HepG2 (cell line): ENCODE data around the gene NINL. TPM values are rescaled to one million over a fixed set of nuclear protein-coding genes. Genes with fewer than 3 reads are reported as not detected.

ENCODE experiments used
- ATAD3A ChIP-seq: sonication (generic); formaldehyde crosslinking; IDR thresholded peaks from 2 replicates; pipeline ENCODE4 v1.4.0; 2020; ENCODE audit warnings: missing genetic modification reagents
- ATF1 ChIP-seq: IDR thresholded peaks from 2 replicates; pipeline ENCODE4 v1.6.1; 2016; ENCODE audit warnings: mild to moderate bottlenecking, control low read depth
- GTF2F1 ChIP-seq: fragments of 150-350 bp; IDR thresholded peaks from 2 replicates; pipeline ENCODE4 v1.6.1; 2014; ENCODE audit warnings: low read length
- HNRNPK ChIP-seq: fragments of 200-400 bp; formaldehyde crosslinking; IDR thresholded peaks from 2 replicates; pipeline ENCODE4 v1.6.1; 2018; ENCODE audit warnings: low read length, low read depth, moderate library complexity, mild to moderate bottlenecking; ENCODE audit not compliant: poor library complexity, severe bottlenecking
- HOXA9 ChIP-seq: sonication (generic); formaldehyde crosslinking; IDR thresholded peaks from 2 replicates; pipeline ENCODE4 v1.8.1; 2022; ENCODE audit warnings: missing genetic modification reagents, mild to moderate bottlenecking, moderate library complexity, borderline replicate concordance
- MZF1 ChIP-seq: sonication (generic); formaldehyde crosslinking; IDR thresholded peaks from 2 replicates; pipeline ENCODE4 v1.8.1; 2023; ENCODE audit warnings: mild to moderate bottlenecking, missing genetic modification reagents, borderline replicate concordance
- NR2C2 ChIP-seq: sonication (generic); formaldehyde crosslinking; IDR thresholded peaks from 2 replicates; pipeline ENCODE4 v1.4.0; 2020; ENCODE audit warnings: missing genetic modification reagents, mild to moderate bottlenecking, moderate library complexity, borderline replicate concordance
- RFX3 ChIP-seq: IDR thresholded peaks from 2 replicates; pipeline ENCODE4 v1.6.1; 2016; ENCODE audit warnings: missing biosample characterization, missing genetic modification reagents
- RXRB ChIP-seq: IDR thresholded peaks from 2 replicates; pipeline ENCODE4 v1.6.1; 2016; ENCODE audit warnings: borderline replicate concordance, missing genetic modification reagents, missing compliant biosample characterization
- SNAPC2 ChIP-seq: sonication (generic); formaldehyde crosslinking; IDR thresholded peaks from 2 replicates; pipeline ENCODE4 v1.8.1; 2022; ENCODE audit warnings: mild to moderate bottlenecking, missing genetic modification reagents
- SOX6 ChIP-seq, 2 experiments: fragments of 450-650 bp in 1 of 2; sonication (generic) in 1 of 2; formaldehyde crosslinking in 1 of 2; IDR thresholded peaks; 2 replicates each; pipeline versions ENCODE4 v1.4.0 to v1.6.1; 2017 to 2020; ENCODE audit warnings: antibody characterized with exemption in 1 of 2, mild to moderate bottlenecking in 1 of 2, missing genetic modification reagents in 1 of 2
- SP5 ChIP-seq: IDR thresholded peaks from 2 replicates; pipeline ENCODE4 v1.6.1; 2016; ENCODE audit warnings: low read depth, borderline replicate concordance
- SUZ12 ChIP-seq: fragments of 150-350 bp; IDR thresholded peaks from 2 replicates; pipeline ENCODE4 v1.6.1; 2014; ENCODE audit warnings: low read depth, low read length
- TBX2 ChIP-seq: sonication (generic); formaldehyde crosslinking; IDR thresholded peaks from 2 replicates; pipeline ENCODE4 v1.5.0; 2020; ENCODE audit warnings: missing genetic modification reagents, mild to moderate bottlenecking, borderline replicate concordance
- ZC3H13 ChIP-seq: sonication (generic); formaldehyde crosslinking; IDR thresholded peaks from 2 replicates; pipeline ENCODE4 v1.8.1; 2023; ENCODE audit warnings: mild to moderate bottlenecking, missing genetic modification reagents, moderate library complexity
- ZNF180 ChIP-seq: sonication (generic); formaldehyde crosslinking; IDR thresholded peaks from 2 replicates; pipeline ENCODE4 v1.4.0; 2020; ENCODE audit warnings: low read depth, missing genetic modification reagents, borderline replicate concordance
- ZNF264 ChIP-seq: sonication (generic); formaldehyde crosslinking; IDR thresholded peaks from 2 replicates; pipeline ENCODE4 v1.4.0; 2020; ENCODE audit warnings: missing genetic modification reagents
- ZNF343 ChIP-seq: sonication (generic); formaldehyde crosslinking; IDR thresholded peaks from 2 replicates; pipeline ENCODE4 v1.4.0; 2020; ENCODE audit warnings: mild to moderate bottlenecking, missing genetic modification reagents
- polyA plus RNA-seq, 8 experiments: library from polyadenylated mRNA; depleted of rRNA in 3 of 8; stranded (reverse) in 7 of 8; unstranded in 1 of 8; fragments of >200 nt; fragmentation: Illumina TruSeq in 4 of 8; extraction: Trizol in 4 of 8; gene quantifications; 2 replicates each; pipeline versions ENCODE4 v1.2.1 to v1.2.3, GENCODE V29; 2011 to 2016; ENCODE audit warnings: low read depth in 4 of 8, missing spikeins in 1 of 8, mixed read lengths in 1 of 8; ENCODE audit not compliant: insufficient read depth in 1 of 8
- total RNA-seq, 5 experiments: library from RNA; depleted of rRNA; stranded (reverse); fragments of >200 nt; fragmentation: Illumina TruSeq; extraction: Trizol; gene quantifications; 2 replicates each; pipeline ENCODE4 v1.2.3, GENCODE V29; 2016; ENCODE audit warnings: low read depth in 1 of 5
- TF ChIP-seq, protein P1 (sequence below): sonication (generic); formaldehyde crosslinking; IDR thresholded peaks from 2 replicates; pipeline ENCODE4 v1.4.0; 2020; ENCODE audit warnings: low read depth, missing genetic modification reagents
- TF ChIP-seq, protein P2 (sequence below): sonication (generic); formaldehyde crosslinking; IDR thresholded peaks from 2 replicates; pipeline ENCODE4 v1.5.1; 2020; ENCODE audit warnings: mild to moderate bottlenecking, moderate library complexity, missing genetic modification reagents
- TF ChIP-seq, protein P3 (sequence below): sonication (generic); formaldehyde crosslinking; IDR thresholded peaks from 2 replicates; pipeline ENCODE4 v1.4.0; 2020; ENCODE audit warnings: missing genetic modification reagents
- TF ChIP-seq, protein P4 (sequence below): sonication (generic); formaldehyde crosslinking; IDR thresholded peaks from 2 replicates; pipeline ENCODE4 v1.4.0; 2020; ENCODE audit warnings: missing genetic modification reagents, borderline replicate concordance

The NINL gene
- total and polyA plus RNA-seq, 2 of the 13 experiments (the other 11 are each of a cell fraction or from before 2014, with no cell fraction given): 32.3 to 34.3 TPM

DNA sequence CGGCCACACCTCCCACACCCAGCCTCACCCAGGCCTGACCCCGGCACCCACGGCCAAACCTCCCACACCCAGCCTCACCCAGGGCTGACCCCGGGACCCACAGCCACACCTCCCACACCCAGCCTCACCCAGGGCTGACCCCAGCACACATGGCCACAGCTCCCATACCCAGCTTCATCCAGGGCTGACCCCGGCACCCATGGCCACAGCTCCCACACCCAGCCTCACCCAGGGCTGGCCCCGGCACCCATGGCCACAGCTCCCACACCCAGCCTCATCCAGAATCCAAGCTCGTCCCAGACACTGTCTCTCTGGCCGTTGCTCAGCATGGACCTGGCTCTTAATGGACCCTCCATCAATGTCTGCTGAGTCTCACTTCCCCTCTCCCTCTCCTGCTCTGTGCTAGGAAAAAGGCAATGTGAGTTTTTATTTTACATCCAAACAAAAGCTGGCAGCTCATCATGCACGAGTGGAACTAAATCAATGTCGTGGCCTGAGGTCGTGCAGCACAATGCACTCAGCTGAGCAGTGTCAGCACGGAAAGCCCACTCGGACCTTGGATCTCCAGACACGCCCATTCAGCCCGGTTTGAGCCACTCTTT is 36.1 kb downstream of the NINL start (continued):
- no peak for TF ChIP-seq MZF1 (CRISPR knock-in tag)
- TF ChIP-seq TBX2: 0 out of 2 replicates have a peak, but pooled peaks have one; percentile 19
- TF ChIP-seq, protein P1, sequence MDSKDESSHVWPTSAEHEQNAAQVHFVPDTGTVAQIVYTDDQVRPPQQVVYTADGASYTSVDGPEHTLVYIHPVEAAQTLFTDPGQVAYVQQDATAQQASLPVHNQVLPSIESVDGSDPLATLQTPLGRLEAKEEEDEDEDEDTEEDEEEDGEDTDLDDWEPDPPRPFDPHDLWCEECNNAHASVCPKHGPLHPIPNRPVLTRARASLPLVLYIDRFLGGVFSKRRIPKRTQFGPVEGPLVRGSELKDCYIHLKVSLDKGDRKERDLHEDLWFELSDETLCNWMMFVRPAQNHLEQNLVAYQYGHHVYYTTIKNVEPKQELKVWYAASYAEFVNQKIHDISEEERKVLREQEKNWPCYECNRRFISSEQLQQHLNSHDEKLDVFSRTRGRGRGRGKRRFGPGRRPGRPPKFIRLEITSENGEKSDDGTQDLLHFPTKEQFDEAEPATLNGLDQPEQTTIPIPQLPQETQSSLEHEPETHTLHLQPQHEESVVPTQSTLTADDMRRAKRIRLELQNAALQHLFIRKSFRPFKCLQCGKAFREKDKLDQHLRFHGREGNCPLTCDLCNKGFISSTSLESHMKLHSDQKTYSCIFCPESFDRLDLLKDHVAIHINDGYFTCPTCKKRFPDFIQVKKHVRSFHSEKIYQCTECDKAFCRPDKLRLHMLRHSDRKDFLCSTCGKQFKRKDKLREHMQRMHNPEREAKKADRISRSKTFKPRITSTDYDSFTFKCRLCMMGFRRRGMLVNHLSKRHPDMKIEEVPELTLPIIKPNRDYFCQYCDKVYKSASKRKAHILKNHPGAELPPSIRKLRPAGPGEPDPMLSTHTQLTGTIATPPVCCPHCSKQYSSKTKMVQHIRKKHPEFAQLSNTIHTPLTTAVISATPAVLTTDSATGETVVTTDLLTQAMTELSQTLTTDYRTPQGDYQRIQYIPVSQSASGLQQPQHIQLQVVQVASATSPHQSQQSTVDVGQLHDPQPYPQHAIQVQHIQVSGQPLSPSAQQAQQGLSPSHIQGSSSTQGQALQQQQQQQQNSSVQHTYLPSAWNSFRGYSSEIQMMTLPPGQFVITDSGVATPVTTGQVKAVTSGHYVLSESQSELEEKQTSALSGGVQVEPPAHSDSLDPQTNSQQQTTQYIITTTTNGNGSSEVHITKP (CRISPR knock-in tag): no peak
- TF ChIP-seq HNRNPK: peak; percentile 30
- TF ChIP-seq HOXA9 (CRISPR knock-in tag): no peak
- TF ChIP-seq ATAD3A (CRISPR knock-in tag): no peak
- TF ChIP-seq SNAPC2 (CRISPR knock-in tag): no peak
- no peak for TF ChIP-seq ZNF343 (CRISPR knock-in tag)
- no peak for TF ChIP-seq SOX6 (IDR thresholded peaks at IDR 0.05)
- peak; percentile 56 for TF ChIP-seq SOX6 (CRISPR knock-in tag; IDR thresholded peaks at IDR 0.05)
- TF ChIP-seq ZNF180 (CRISPR knock-in tag): no peak
- TF ChIP-seq, protein P2, sequence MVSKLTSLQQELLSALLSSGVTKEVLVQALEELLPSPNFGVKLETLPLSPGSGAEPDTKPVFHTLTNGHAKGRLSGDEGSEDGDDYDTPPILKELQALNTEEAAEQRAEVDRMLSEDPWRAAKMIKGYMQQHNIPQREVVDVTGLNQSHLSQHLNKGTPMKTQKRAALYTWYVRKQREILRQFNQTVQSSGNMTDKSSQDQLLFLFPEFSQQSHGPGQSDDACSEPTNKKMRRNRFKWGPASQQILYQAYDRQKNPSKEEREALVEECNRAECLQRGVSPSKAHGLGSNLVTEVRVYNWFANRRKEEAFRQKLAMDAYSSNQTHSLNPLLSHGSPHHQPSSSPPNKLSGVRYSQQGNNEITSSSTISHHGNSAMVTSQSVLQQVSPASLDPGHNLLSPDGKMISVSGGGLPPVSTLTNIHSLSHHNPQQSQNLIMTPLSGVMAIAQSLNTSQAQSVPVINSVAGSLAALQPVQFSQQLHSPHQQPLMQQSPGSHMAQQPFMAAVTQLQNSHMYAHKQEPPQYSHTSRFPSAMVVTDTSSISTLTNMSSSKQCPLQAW (CRISPR knock-in tag): no peak
- TF ChIP-seq RXRB (CRISPR knock-in tag): no peak
- TF ChIP-seq SUZ12: no peak
- peak; percentile 30; the same call in 1 of the 2 replicates for TF ChIP-seq SP5 (CRISPR knock-in tag)
- TF ChIP-seq, protein P3, sequence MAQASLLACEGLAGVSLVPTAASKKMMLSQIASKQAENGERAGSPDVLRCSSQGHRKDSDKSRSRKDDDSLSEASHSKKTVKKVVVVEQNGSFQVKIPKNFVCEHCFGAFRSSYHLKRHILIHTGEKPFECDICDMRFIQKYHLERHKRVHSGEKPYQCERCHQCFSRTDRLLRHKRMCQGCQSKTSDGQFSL (CRISPR knock-in tag): no peak
- no peak for TF ChIP-seq RFX3 (CRISPR knock-in tag)
- no peak for TF ChIP-seq NR2C2 (CRISPR knock-in tag)
- TF ChIP-seq ZNF264 (CRISPR knock-in tag): 0 out of 2 replicates have a peak, but pooled peaks have one; percentile 11
- TF ChIP-seq ATF1 (CRISPR knock-in tag): no peak
- TF ChIP-seq, protein P4, sequence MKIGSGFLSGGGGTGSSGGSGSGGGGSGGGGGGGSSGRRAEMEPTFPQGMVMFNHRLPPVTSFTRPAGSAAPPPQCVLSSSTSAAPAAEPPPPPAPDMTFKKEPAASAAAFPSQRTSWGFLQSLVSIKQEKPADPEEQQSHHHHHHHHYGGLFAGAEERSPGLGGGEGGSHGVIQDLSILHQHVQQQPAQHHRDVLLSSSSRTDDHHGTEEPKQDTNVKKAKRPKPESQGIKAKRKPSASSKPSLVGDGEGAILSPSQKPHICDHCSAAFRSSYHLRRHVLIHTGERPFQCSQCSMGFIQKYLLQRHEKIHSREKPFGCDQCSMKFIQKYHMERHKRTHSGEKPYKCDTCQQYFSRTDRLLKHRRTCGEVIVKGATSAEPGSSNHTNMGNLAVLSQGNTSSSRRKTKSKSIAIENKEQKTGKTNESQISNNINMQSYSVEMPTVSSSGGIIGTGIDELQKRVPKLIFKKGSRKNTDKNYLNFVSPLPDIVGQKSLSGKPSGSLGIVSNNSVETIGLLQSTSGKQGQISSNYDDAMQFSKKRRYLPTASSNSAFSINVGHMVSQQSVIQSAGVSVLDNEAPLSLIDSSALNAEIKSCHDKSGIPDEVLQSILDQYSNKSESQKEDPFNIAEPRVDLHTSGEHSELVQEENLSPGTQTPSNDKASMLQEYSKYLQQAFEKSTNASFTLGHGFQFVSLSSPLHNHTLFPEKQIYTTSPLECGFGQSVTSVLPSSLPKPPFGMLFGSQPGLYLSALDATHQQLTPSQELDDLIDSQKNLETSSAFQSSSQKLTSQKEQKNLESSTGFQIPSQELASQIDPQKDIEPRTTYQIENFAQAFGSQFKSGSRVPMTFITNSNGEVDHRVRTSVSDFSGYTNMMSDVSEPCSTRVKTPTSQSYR (CRISPR knock-in tag): 0 out of 2 replicates have a peak, but pooled peaks have one; percentile 14
- TF ChIP-seq GTF2F1: no peak
- 0 out of 2 replicates have a peak, but pooled peaks have one; percentile 28 for TF ChIP-seq ZC3H13 (CRISPR knock-in tag)
